ENCODE results near the gene CASP12. TPM values are rescaled to one million over a fixed set of nuclear protein-coding genes. Genes with fewer than 3 reads are reported as not detected.

The CASP12 gene
- total and polyA plus RNA-seq, 2 of the 4 experiments (the other 2 are of a cell fraction): 0.07 TPM; not detected in 1

GRCh38 chr11:104879514-104880190 lies 18.6 kb downstream of the CASP12 start:
- Histone ChIP-seq H3K23ac (ENCODE audit: low read depth, low read length) (no peak overlapping the region), H4K20me1 (ENCODE audit: insufficient read depth, low read length) (no peaks in the 10 kb centered on the region), H2AFZ (replicated peaks; ENCODE audit: low read length, poor library complexity) (no peak overlapping the region), H4K8ac (ENCODE audit: low read depth in 2 of 2, low read length in 2 of 2) (no peak overlapping the region), H3K9me1 (ENCODE audit: insufficient read depth, low read length) (0 out of 2 replicates have a peak, but pooled peaks cover 2% of the 10 kb centered on the region), H2BK120ac (ENCODE audit: low read depth, low read length) (no peak overlapping the region), H3K4ac (ENCODE audit: low read depth, low read length) (no peak overlapping the region), H2BK15ac (ENCODE audit: low read depth, low read length) (no peak overlapping the region), H3K4me2 (ENCODE audit: low read depth, low read length) (no peak overlapping the region), H3K27me3 (ENCODE audit: control insufficient read depth, insufficient read depth, low read length) (no peaks in the 10 kb centered on the region), H2AK9ac (replicated peaks; ENCODE audit: low read depth, low read length, poor library complexity) (no peak overlapping the region), H3K36me3 (ENCODE audit: control insufficient read depth, insufficient read depth, low read length) (no peaks in the 10 kb centered on the region), H3K27ac (ENCODE audit: insufficient read depth, low read length) (no peak overlapping the region), H3K14ac (replicated peaks; ENCODE audit: low read depth, low read length) (0 out of 2 replicates have a peak overlapping the region, but pooled peaks have one; percentile 4), H3K79me1 (ENCODE audit: low read depth in 1 of 2, low read length in 2 of 2) (no peaks in the 10 kb centered on the region), H3K4me3 (ENCODE audit: insufficient read depth, low read depth, low read length) (no peak overlapping the region), H3K4me1 (ENCODE audit: control insufficient read depth, insufficient read depth, low read length) (no peaks in the 10 kb centered on the region), H3K18ac (ENCODE audit: low read depth, low read length) (no peak overlapping the region), H4K5ac (ENCODE audit: low read depth, low read length) (no peak overlapping the region), H4K91ac (ENCODE audit: insufficient read depth, low read depth, low read length) (no peak overlapping the region), H2AK5ac (ENCODE audit: low read depth, low read length) (no peak overlapping the region), H3K9me3 (ENCODE audit: control insufficient read depth, insufficient read depth, low read length) (no peaks in the 10 kb centered on the region), H2BK5ac (ENCODE audit: low read depth, low read length, poor library complexity, severe bottlenecking) (no peak overlapping the region), H2BK20ac (ENCODE audit: low read depth, low read length) (no peak overlapping the region), H3K9ac (ENCODE audit: low read depth, low read length) (no peak overlapping the region), H3K56ac (ENCODE audit: extremely low read depth, insufficient read depth, low read length) (no peak overlapping the region)
- intact Hi-C loops (cut with micrococcal nuclease) (no loop called here), in situ Hi-C loops (cut with MboI; ENCODE audit: low sequenced_read_pairs) (no loop called here), dilution Hi-C loops (cut with HindIII; ENCODE audit: low sequenced_read_pairs, unreplicated experiment) (no loop called here)
- ATAC-seq (ENCODE audit: low read depth) (no peak), DNase-seq (no peak)
- CTCF ChIA-PET: interaction anchor here (0.6 kb wide), 1 partner anchor 334 kb away, joined by 3 read pairs; no protein-coding TSS in a partner anchor
- no CpG with 5 or more reads among the region's 5 CpGs for WGBS, 2 experiments (ENCODE audit: extremely low coverage in 2 of 2, insufficient read length in 1 of 2)
- TF ChIP-seq SMC3 (IDR thresholded peaks at IDR 0.05; ENCODE audit: low read depth, low read length): no peak
- TF ChIP-seq CHD1 (IDR thresholded peaks at IDR 0.05; ENCODE audit: low read depth, low read length): no peak
- no peak for TF ChIP-seq MAZ (IDR thresholded peaks at IDR 0.05; ENCODE audit: borderline replicate concordance, low read depth, low read length)
- TF ChIP-seq MAFK (IDR thresholded peaks at IDR 0.05; ENCODE audit: low read depth, low read length): no peak
- TF ChIP-seq CTCF (conservative IDR thresholded peaks at IDR 0.05; ENCODE audit: low read depth, low read length): no peak
- no peak for TF ChIP-seq CEBPB (IDR thresholded peaks at IDR 0.05; ENCODE audit: low read depth, low read length)
- no peak for TF ChIP-seq FOS (IDR thresholded peaks at IDR 0.05; ENCODE audit: low read depth, low read length)
- no peak for TF ChIP-seq ELK1 (IDR thresholded peaks at IDR 0.05; ENCODE audit: borderline replicate concordance, low read depth, low read length)
- TF ChIP-seq USF2 (IDR thresholded peaks at IDR 0.05; ENCODE audit: low read depth, low read length): no peak
- no peak for TF ChIP-seq RAD21 (IDR thresholded peaks at IDR 0.05; ENCODE audit: low read length)
- no peak for TF ChIP-seq NFE2L2 (IDR thresholded peaks at IDR 0.05; ENCODE audit: low read depth, low read length)
- no peak for TF ChIP-seq POLR2A (IDR thresholded peaks at IDR 0.05; ENCODE audit: low read depth, low read length)
- no peak for TF ChIP-seq RFX5 (IDR thresholded peaks at IDR 0.05; ENCODE audit: low read depth, low read length)
- no TSS peak for BruUV-seq (replicated peaks)
- POLR2A ChIA-PET (ENCODE audit: unreplicated experiment): no interaction called here
